Astrocyte (in vitro differentiated cells and primary cell): ENCODE results near the gene PTPRT. TPM values are rescaled to one million over a fixed set of nuclear protein-coding genes. Genes with fewer than 3 reads are reported as not detected.
"Not testable (repeated sequence)": the region's sequence is repeated elsewhere in the genome, so short reads cannot be mapped to it uniquely, and the experiment has no call there.

Experiments used
- DNase-seq: peaks from one replicate; pipeline ENCODE4 v3.0.0-alpha.2; 2010; ENCODE audit warnings: low read depth
- FAIRE-seq: peaks from 2 replicates; lab custom pipeline; 2011; peaks lifted over from hg19 to GRCh38; lab: Jason Lieb, UNC
- H2AFZ ChIP-seq: 2 replicates; pipeline ENCODE4 v1.6.0; 2012; ENCODE audit warnings: low read depth, low read length, inconsistent platforms
- H3K27ac ChIP-seq: 2 replicates; pipeline ENCODE4 v1.5.1; 2011; ENCODE audit warnings: low read depth, low read length, inconsistent platforms
- H3K27me3 ChIP-seq: 2 replicates; pipeline ENCODE4 v1.6.0; 2011; ENCODE audit warnings: low read length, inconsistent platforms; ENCODE audit not compliant: insufficient read depth
- H3K36me3 ChIP-seq: 2 replicates; pipeline ENCODE4 v1.5.1; 2011; ENCODE audit warnings: low read length, inconsistent platforms; ENCODE audit not compliant: insufficient read depth
- H3K4me1 ChIP-seq: 2 replicates; pipeline ENCODE4 v1.5.1; 2011; ENCODE audit warnings: low read length, inconsistent platforms; ENCODE audit not compliant: insufficient read depth
- H3K4me2 ChIP-seq: 2 replicates; pipeline ENCODE4 v1.6.0; 2012; ENCODE audit warnings: low read length, inconsistent platforms
- H3K4me3 ChIP-seq: 2 replicates; pipeline ENCODE4 v1.5.1; 2011; ENCODE audit warnings: low read depth, mild to moderate bottlenecking, low read length, inconsistent platforms; ENCODE audit not compliant: insufficient read depth
- H3K79me2 ChIP-seq: 2 replicates; pipeline ENCODE4 v1.6.0; 2012; ENCODE audit warnings: mild to moderate bottlenecking, low read length, inconsistent platforms; ENCODE audit not compliant: insufficient read depth
- H3K9ac ChIP-seq: 2 replicates; pipeline ENCODE4 v1.6.0; 2012; ENCODE audit warnings: mild to moderate bottlenecking, low read length, inconsistent platforms
- H3K9me3 ChIP-seq: 2 replicates; pipeline ENCODE4 v1.5.1; 2012; ENCODE audit warnings: low read depth, mild to moderate bottlenecking, low read length, inconsistent platforms; ENCODE audit not compliant: insufficient read depth
- H4K20me1 ChIP-seq: 2 replicates; pipeline ENCODE4 v1.6.0; 2012; ENCODE audit warnings: low read length, inconsistent platforms; ENCODE audit not compliant: insufficient read depth
- H3K27ac Mint-ChIP-seq: one replicate; pipeline ENCODE4 v1.8.0; 2021; ENCODE audit warnings: mild to moderate bottlenecking, mixed read lengths; ENCODE audit not compliant: unreplicated experiment
- H3K27me3 Mint-ChIP-seq: one replicate; pipeline ENCODE4 v1.8.0; 2021; ENCODE audit warnings: low read depth, mixed read lengths; ENCODE audit not compliant: unreplicated experiment
- H3K36me3 Mint-ChIP-seq: one replicate; pipeline ENCODE4 v1.8.0; 2021; ENCODE audit warnings: low read depth, mixed read lengths; ENCODE audit not compliant: unreplicated experiment
- H3K4me1 Mint-ChIP-seq: one replicate; pipeline ENCODE4 v1.8.0; 2021; ENCODE audit warnings: low read depth, mixed read lengths; ENCODE audit not compliant: unreplicated experiment
- H3K4me3 Mint-ChIP-seq: one replicate; pipeline ENCODE4 v1.8.0; 2021; ENCODE audit warnings: mild to moderate bottlenecking, moderate library complexity, mixed read lengths; ENCODE audit not compliant: unreplicated experiment
- H3K9me3 Mint-ChIP-seq: one replicate; pipeline ENCODE4 v1.8.0; 2021; ENCODE audit warnings: mild to moderate bottlenecking, mixed read lengths; ENCODE audit not compliant: unreplicated experiment
- CTCF ChIP-seq: IDR thresholded peaks from 2 replicates; pipeline ENCODE4 v1.5.1; 2011; ENCODE audit warnings: low read depth, mild to moderate bottlenecking, inconsistent platforms, low read length, moderate library complexity; ENCODE audit not compliant: insufficient read depth
- EZH2 ChIP-seq: IDR thresholded peaks from 2 replicates; pipeline ENCODE4 v1.6.1; 2012; ENCODE audit warnings: mild to moderate bottlenecking, low read length, inconsistent platforms; ENCODE audit not compliant: insufficient read depth
- total RNA-seq: library from RNA; stranded (reverse); gene quantifications from 2 replicates; pipeline ENCODE4 v1.2.1, GENCODE V29; 2021

Gene PTPRT
- total RNA-seq, 1 donor from 2014 or later, result 0.25 TPM

- H3K27ac Mint-ChIP-seq, result no peak overlapping the region
- Histone ChIP-seq H3K4me3 (no peak overlapping the region), H3K36me3 (no peaks in the 10 kb centered on the region), H3K9ac (no peak overlapping the region), H3K27me3 (no peaks in the 10 kb centered on the region), H2AFZ (no peak overlapping the region), H3K4me2 (no peak overlapping the region), H3K27ac (no peak overlapping the region), H3K9me3 (peaks cover 5% of the 10 kb centered on the region), H3K4me1 (no peaks in the 10 kb centered on the region), H4K20me1 (no peaks in the 10 kb centered on the region), H3K79me2 (no peaks in the 10 kb centered on the region)
- FAIRE-seq (no peak), DNase-seq (no peak)
- no peaks in the 10 kb centered on the region for H3K27me3 Mint-ChIP-seq
- H3K9me3 Mint-ChIP-seq, result no peaks in the 10 kb centered on the region
- H3K4me1 Mint-ChIP-seq, result no peaks in the 10 kb centered on the region
- no peak overlapping the region for H3K4me3 Mint-ChIP-seq
- no peak for TF ChIP-seq EZH2
- no peak for TF ChIP-seq CTCF
- no peaks in the 10 kb centered on the region for H3K36me3 Mint-ChIP-seq
These were observed 275.4 kb downstream of the PTPRT start for GRCh38 chr20:42914302-42914701.

- H2AFZ ChIP-seq, H3K27ac ChIP-seq, H4K20me1 ChIP-seq, H3K4me2 ChIP-seq, DNase-seq, H3K4me1 Mint-ChIP-seq, FAIRE-seq, H3K9me3 Mint-ChIP-seq, H3K79me2 ChIP-seq, H3K27me3 ChIP-seq, H3K36me3 ChIP-seq, H3K9ac ChIP-seq, H3K4me3 Mint-ChIP-seq, H3K9me3 ChIP-seq, H3K4me3 ChIP-seq, H3K36me3 Mint-ChIP-seq, H3K27ac Mint-ChIP-seq, H3K4me1 ChIP-seq, H3K27me3 Mint-ChIP-seq: not testable (repeated sequence)
These were observed 278.9 kb downstream of the PTPRT start for GRCh38 chr20:42910808-42911207.

GRCh38 chr20:42907730-42908129 is 282.0 kb downstream of the PTPRT start:
- H3K27me3 Mint-ChIP-seq, result no peaks in the 10 kb centered on the region
- no peak for FAIRE-seq
- H3K9ac ChIP-seq, result no peak overlapping the region
- H3K79me2 ChIP-seq, result no peaks in the 10 kb centered on the region
- H3K4me3 Mint-ChIP-seq, result no peak overlapping the region
- H3K27me3 ChIP-seq, result no peaks in the 10 kb centered on the region
- H4K20me1 ChIP-seq, result no peaks in the 10 kb centered on the region
- peaks cover 2% of the 10 kb centered on the region for H3K9me3 Mint-ChIP-seq
- H3K4me3 ChIP-seq, result no peak overlapping the region
- peaks cover 4% of the 10 kb centered on the region for H3K9me3 ChIP-seq
- H2AFZ ChIP-seq, result no peak overlapping the region
- no peaks in the 10 kb centered on the region for H3K36me3 ChIP-seq
- TF ChIP-seq CTCF (no peak), EZH2 (no peak)
- H3K27ac ChIP-seq, result no peak overlapping the region
- H3K4me1 Mint-ChIP-seq, result no peaks in the 10 kb centered on the region
- H3K4me1 ChIP-seq, result no peaks in the 10 kb centered on the region
- no peak overlapping the region for H3K27ac Mint-ChIP-seq
- H3K36me3 Mint-ChIP-seq, result no peaks in the 10 kb centered on the region
- no peak for DNase-seq
- H3K4me2 ChIP-seq, result no peak overlapping the region
